ENCODE results near the gene NPPB.

- TF ChIP-seq CTCF (conservative IDR thresholded peaks at IDR 0.05; ENCODE audit: low read depth in 2 of 2) = no peak
- no peak for TF ChIP-seq POLR2AphosphoS5 (IDR thresholded peaks at IDR 0.05; ENCODE audit: low read depth)
- TF ChIP-seq REST (IDR thresholded peaks at IDR 0.05; ENCODE audit: unreplicated experiment) = no peak
- no peak for TF ChIP-seq EZH2phosphoT487 (IDR thresholded peaks at IDR 0.05; ENCODE audit: unreplicated experiment)
- no peak for TF ChIP-seq EZH2 (IDR thresholded peaks at IDR 0.05; ENCODE audit: low read depth, unreplicated experiment)
- no peak for TF ChIP-seq ETS1 (IDR thresholded peaks at IDR 0.05)
- TF ChIP-seq STAT1 (IDR thresholded peaks at IDR 0.05; ENCODE audit: unreplicated experiment) = no peak
- no peak for TF ChIP-seq CREB1 (CRISPR knock-in tag; IDR thresholded peaks at IDR 0.05; ENCODE audit: low read depth)
Measured at GRCh38 chr1:11858613-11858967, at the start of gene NPPB.

All from GM23338 (cell line).